ENCODE measurements around the gene MC1R.
"Not testable (repeated sequence)": the region's sequence is repeated elsewhere in the genome, so short reads cannot be mapped to it uniquely, and the experiment has no call there.

Gene MC1R

GRCh38 chr16:89908236-89908635 is 10.4 kb upstream of the MC1R start:
- peaks cover 13% of the 10 kb centered on the region for H3K9me3 ChIP-seq (ENCODE audit: control insufficient read depth, insufficient read depth, low read depth, low read length)
- H3K27ac ChIP-seq (ENCODE audit: low read depth, low read length) = no peak overlapping the region
- H3K4me3 ChIP-seq (ENCODE audit: low read depth, low read length) = no peak overlapping the region
- H3K9ac ChIP-seq (ENCODE audit: low read length) = no peak overlapping the region
- H3K27me3 ChIP-seq (ENCODE audit: control insufficient read depth, insufficient read depth, low read length) = no peaks in the 10 kb centered on the region
- peaks cover 75% of the 10 kb centered on the region for H3K36me3 ChIP-seq (ENCODE audit: control insufficient read depth, insufficient read depth, low read length)
- H3K4me1 ChIP-seq (ENCODE audit: control insufficient read depth, insufficient read depth, low read length) = peaks cover 6% of the 10 kb centered on the region; the same call in 1 of the 2 replicates

GRCh38 chr16:89909777-89910716 is 8.6 kb upstream of the MC1R start:
- H3K9ac ChIP-seq (ENCODE audit: low read length) = peak overlapping the region; percentile 25
- H3K4me3 ChIP-seq (ENCODE audit: low read depth, low read length) = no peak overlapping the region
- peaks cover 6% of the 10 kb centered on the region; the same call in 1 of the 2 replicates for H3K4me1 ChIP-seq (ENCODE audit: control insufficient read depth, insufficient read depth, low read length)
- peaks cover 66% of the 10 kb centered on the region for H3K36me3 ChIP-seq (ENCODE audit: control insufficient read depth, insufficient read depth, low read length)
- peaks cover 13% of the 10 kb centered on the region for H3K9me3 ChIP-seq (ENCODE audit: control insufficient read depth, insufficient read depth, low read depth, low read length)
- no peak overlapping the region; the same call in 1 of the 2 replicates for H3K27ac ChIP-seq (ENCODE audit: low read depth, low read length)
- no peaks in the 10 kb centered on the region for H3K27me3 ChIP-seq (ENCODE audit: control insufficient read depth, insufficient read depth, low read length)

GRCh38 chr16:89910717-89911354 is 7.8 kb upstream of the MC1R start:
- Histone ChIP-seq H3K27me3 (ENCODE audit: control insufficient read depth, insufficient read depth, low read length) (no peaks in the 10 kb centered on the region), H3K36me3 (ENCODE audit: control insufficient read depth, insufficient read depth, low read length) (peaks cover 58% of the 10 kb centered on the region), H3K27ac (ENCODE audit: low read depth, low read length) (no peak overlapping the region), H3K4me3 (ENCODE audit: low read depth, low read length) (no peak overlapping the region), H3K9ac (ENCODE audit: low read length) (no peak overlapping the region), H3K9me3 (ENCODE audit: control insufficient read depth, insufficient read depth, low read depth, low read length) (peaks cover 13% of the 10 kb centered on the region), H3K4me1 (ENCODE audit: control insufficient read depth, insufficient read depth, low read length) (peaks cover 6% of the 10 kb centered on the region; the same call in 1 of the 2 replicates)

- H3K9me3 ChIP-seq (ENCODE audit: control insufficient read depth, insufficient read depth, low read depth, low read length) = peaks cover 13% of the 10 kb centered on the region
- H3K27me3 ChIP-seq (ENCODE audit: control insufficient read depth, insufficient read depth, low read length) = no peaks in the 10 kb centered on the region
- H3K4me3 ChIP-seq (ENCODE audit: low read depth, low read length) = no peak overlapping the region
- H3K36me3 ChIP-seq (ENCODE audit: control insufficient read depth, insufficient read depth, low read length) = peaks cover 53% of the 10 kb centered on the region
- H3K4me1 ChIP-seq (ENCODE audit: control insufficient read depth, insufficient read depth, low read length) = peaks cover 6% of the 10 kb centered on the region; the same call in 1 of the 2 replicates
- no peak overlapping the region for H3K9ac ChIP-seq (ENCODE audit: low read length)
- H3K27ac ChIP-seq (ENCODE audit: low read depth, low read length) = no peak overlapping the region
Measured at GRCh38 chr16:89911375-89911774, 7.3 kb upstream of the MC1R start.

GRCh38 chr16:89912143-89912542 is 6.5 kb upstream of the MC1R start:
- H3K36me3 ChIP-seq (ENCODE audit: control insufficient read depth, insufficient read depth, low read length) = peaks cover 45% of the 10 kb centered on the region
- H3K27me3 ChIP-seq (ENCODE audit: control insufficient read depth, insufficient read depth, low read length) = no peaks in the 10 kb centered on the region
- H3K27ac ChIP-seq (ENCODE audit: low read depth, low read length) = no peak overlapping the region
- H3K4me1 ChIP-seq (ENCODE audit: control insufficient read depth, insufficient read depth, low read length) = peaks cover 6% of the 10 kb centered on the region; the same call in 1 of the 2 replicates
- H3K4me3 ChIP-seq (ENCODE audit: low read depth, low read length) = no peak overlapping the region
- H3K9me3 ChIP-seq (ENCODE audit: control insufficient read depth, insufficient read depth, low read depth, low read length) = peaks cover 8% of the 10 kb centered on the region
- no peak overlapping the region for H3K9ac ChIP-seq (ENCODE audit: low read length)

- peaks cover 7% of the 10 kb centered on the region; the same call in 1 of the 2 replicates for H3K9me3 ChIP-seq (ENCODE audit: control insufficient read depth, insufficient read depth, low read depth, low read length)
- peaks cover 45% of the 10 kb centered on the region for H3K36me3 ChIP-seq (ENCODE audit: control insufficient read depth, insufficient read depth, low read length)
- no peak overlapping the region for H3K27ac ChIP-seq (ENCODE audit: low read depth, low read length)
- H3K4me3 ChIP-seq (ENCODE audit: low read depth, low read length) = no peak overlapping the region
- no peak overlapping the region for H3K9ac ChIP-seq (ENCODE audit: low read length)
- no peaks in the 10 kb centered on the region for H3K27me3 ChIP-seq (ENCODE audit: control insufficient read depth, insufficient read depth, low read length)
- peaks cover 10% of the 10 kb centered on the region; the same call in 1 of the 2 replicates for H3K4me1 ChIP-seq (ENCODE audit: control insufficient read depth, insufficient read depth, low read length)
Measured at GRCh38 chr16:89912627-89913026, 6.0 kb upstream of the MC1R start.

GRCh38 chr16:89913408-89914387 is 5.0 kb upstream of the MC1R start:
- Histone ChIP-seq H3K27ac (ENCODE audit: low read depth, low read length) (no peak overlapping the region), H3K9ac (ENCODE audit: low read length) (no peak overlapping the region), H3K36me3 (ENCODE audit: control insufficient read depth, insufficient read depth, low read length) (peaks cover 37% of the 10 kb centered on the region), H3K4me3 (ENCODE audit: low read depth, low read length) (no peak overlapping the region), H3K27me3 (ENCODE audit: control insufficient read depth, insufficient read depth, low read length) (no peaks in the 10 kb centered on the region), H3K9me3 (ENCODE audit: control insufficient read depth, insufficient read depth, low read depth, low read length) (no peaks in the 10 kb centered on the region), H3K4me1 (ENCODE audit: control insufficient read depth, insufficient read depth, low read length) (peaks cover 19% of the 10 kb centered on the region; the same call in 1 of the 2 replicates)

- peaks cover 27% of the 10 kb centered on the region; the same call in 1 of the 2 replicates for H3K4me1 ChIP-seq (ENCODE audit: control insufficient read depth, insufficient read depth, low read length)
- H3K9ac ChIP-seq (ENCODE audit: low read length); H3K4me3 ChIP-seq (ENCODE audit: low read depth, low read length): not testable (repeated sequence)
Measured at GRCh38 chr16:89914642-89915285, 3.9 kb upstream of the MC1R start.

GRCh38 chr16:89915303-89916232 is 3.1 kb upstream of the MC1R start:
- H3K36me3 ChIP-seq (ENCODE audit: control insufficient read depth, insufficient read depth, low read length) = peaks cover 27% of the 10 kb centered on the region
- H3K9ac ChIP-seq (ENCODE audit: low read length) = no peak overlapping the region
- H3K27me3 ChIP-seq (ENCODE audit: control insufficient read depth, insufficient read depth, low read length) = peaks cover 2% of the 10 kb centered on the region; the same call in 1 of the 2 replicates
- peaks cover 28% of the 10 kb centered on the region for H3K4me1 ChIP-seq (ENCODE audit: control insufficient read depth, insufficient read depth, low read length)
- no peak overlapping the region for H3K4me3 ChIP-seq (ENCODE audit: low read depth, low read length)
- H3K9me3 ChIP-seq (ENCODE audit: control insufficient read depth, insufficient read depth, low read depth, low read length) = no peaks in the 10 kb centered on the region
- H3K27ac ChIP-seq (ENCODE audit: low read depth, low read length) = no peak overlapping the region

More at GRCh38 chr16:89914642-89915285, 3.9 kb upstream of the MC1R start:
- not testable (repeated sequence) for H3K27me3 ChIP-seq (ENCODE audit: control insufficient read depth, insufficient read depth, low read length); H3K9me3 ChIP-seq (ENCODE audit: control insufficient read depth, insufficient read depth, low read depth, low read length); H3K27ac ChIP-seq (ENCODE audit: low read depth, low read length)
- peaks cover 29% of the 10 kb centered on the region for H3K36me3 ChIP-seq (ENCODE audit: control insufficient read depth, insufficient read depth, low read length)

Data from HUES6 (cell line).